GM18861 (cell line): Measurements from ENCODE around the gene PPP1R36.
A peak's percentile ranks its signal among the peaks of the same experiment; 100 is the strongest.
"Not testable (repeated sequence)": the region's sequence is repeated elsewhere in the genome, so short reads cannot be mapped to it uniquely, and the experiment has no call there.

Experiments used
- ATAC-seq: cut with Tn5 transposase; IDR thresholded peaks from one replicate; pipeline ENCODE4 v1.9.1; 2021; ENCODE audit not compliant: unreplicated experiment

Gene PPP1R36

DNA sequence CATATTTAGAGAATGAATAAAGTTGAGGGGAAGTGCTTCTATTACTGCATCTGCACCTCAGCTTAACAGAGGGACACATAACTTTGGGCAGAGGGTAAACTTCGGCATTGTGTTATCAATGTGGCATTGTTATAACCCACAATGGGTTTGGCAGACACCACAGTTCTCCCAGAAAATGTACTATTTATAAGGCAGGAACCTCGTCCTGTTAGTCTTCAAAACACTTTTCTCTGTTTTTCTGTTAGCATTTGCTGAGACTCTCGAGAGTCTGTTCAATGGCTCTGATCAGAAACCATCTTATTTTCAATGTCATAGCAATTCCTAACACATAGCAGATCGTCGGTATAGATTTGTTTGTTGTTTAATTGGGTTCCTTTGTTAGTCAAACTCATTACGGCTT is 13.9 kb downstream of the PPP1R36 start:
- ATAC-seq = no peak

DNA sequence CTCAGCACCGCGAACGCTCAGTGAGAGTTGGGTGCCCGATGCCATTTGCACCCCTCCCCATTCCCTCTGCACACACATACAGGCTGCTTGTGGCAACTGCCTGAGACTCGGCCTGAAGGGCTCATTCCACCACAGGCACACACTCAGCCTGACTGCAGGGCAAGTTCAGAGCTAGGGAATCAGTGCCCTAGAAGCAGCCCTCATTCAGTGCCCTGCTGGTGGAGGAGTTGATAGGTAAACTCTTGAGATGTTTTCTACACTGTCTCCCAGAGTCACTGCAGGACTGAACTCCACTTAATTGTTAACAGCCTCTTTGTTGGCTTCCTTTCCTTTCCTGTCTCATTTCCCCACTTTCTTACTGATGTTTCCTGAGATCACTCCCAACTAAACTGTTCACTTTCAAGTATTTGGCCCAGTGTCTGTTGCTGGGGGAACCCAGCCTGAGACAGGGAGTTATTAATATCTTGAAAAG is 16.9 kb downstream of the PPP1R36 start:
- no peak for ATAC-seq

DNA sequence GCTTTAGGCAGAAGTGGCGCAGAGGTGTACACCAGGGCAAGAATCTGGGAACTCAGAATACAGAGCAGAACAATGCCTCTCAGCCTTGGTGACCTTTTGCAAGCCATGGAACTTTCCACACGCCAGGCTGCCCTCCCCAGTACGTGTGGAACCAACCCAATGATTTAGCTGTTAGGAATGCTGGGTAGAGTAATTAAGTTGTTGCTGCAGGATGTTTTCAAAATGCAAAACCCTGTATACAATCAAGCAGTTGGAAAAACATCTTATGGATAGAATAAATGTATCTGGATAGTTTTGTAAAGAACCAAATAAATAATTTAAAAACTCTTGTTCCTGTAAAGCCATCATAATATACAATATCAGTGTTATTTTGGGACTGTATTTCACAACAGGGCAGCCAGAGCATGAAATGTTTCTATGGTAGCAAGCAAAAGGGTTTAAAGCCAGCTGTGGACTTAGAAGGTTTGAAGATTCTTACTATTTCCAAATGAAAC is 19.4 kb downstream of the PPP1R36 start:
- ATAC-seq = no peak

DNA sequence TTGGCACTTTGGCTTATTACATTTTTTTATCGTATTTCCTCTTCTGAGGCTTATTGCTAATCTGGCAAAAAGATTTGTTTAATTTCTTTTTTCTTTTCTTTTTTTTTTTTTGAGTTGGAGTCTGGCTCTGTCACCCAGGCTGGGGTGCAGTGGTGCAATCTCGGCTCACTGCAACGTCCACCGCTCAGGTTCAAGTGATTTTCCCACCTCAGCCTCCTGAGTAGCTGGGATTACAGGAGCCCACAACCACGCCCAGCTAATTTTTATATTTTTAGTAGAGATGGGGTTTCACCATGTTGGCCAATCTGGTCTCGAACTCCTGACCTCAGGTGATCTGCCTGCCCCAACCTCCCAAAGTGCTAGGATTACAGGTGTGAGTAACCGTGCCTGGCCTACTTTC is 19.9 kb downstream of the PPP1R36 start:
- not testable (repeated sequence) for ATAC-seq

DNA sequence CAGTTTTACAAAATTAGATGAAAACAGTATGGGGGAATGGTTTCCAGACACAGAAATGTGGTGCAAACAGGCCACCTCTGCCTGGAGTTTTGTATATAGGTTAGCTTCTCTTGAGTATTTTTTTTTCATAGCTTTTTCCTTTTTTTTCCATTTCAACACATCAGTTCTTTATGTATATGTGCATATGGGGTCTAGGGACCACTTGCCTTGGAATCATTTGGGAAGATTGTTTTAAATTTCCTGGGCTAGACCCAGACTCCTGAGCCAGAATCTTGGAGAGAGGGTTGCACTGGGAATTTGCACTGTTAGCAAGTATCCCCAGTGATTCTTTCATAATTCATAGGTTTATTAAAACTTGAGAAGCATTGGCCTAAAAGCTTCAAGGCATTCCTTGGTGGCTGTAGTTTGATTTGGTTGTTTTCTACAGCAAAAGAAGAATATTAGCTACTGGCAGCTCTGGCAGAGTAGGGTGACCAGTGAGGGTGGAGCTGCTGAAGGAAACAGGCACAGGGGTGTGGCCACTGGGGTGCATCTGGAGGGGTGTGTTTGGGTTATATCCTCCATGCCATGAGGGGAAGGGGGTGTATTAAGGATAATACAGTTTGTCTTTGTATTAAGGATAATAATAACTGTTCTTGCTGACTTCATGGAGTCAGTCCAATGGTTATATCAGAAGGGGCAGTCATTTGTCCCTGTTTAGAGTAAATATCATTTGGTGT is 22.8 kb downstream of the PPP1R36 start:
- ATAC-seq = no peak

DNA sequence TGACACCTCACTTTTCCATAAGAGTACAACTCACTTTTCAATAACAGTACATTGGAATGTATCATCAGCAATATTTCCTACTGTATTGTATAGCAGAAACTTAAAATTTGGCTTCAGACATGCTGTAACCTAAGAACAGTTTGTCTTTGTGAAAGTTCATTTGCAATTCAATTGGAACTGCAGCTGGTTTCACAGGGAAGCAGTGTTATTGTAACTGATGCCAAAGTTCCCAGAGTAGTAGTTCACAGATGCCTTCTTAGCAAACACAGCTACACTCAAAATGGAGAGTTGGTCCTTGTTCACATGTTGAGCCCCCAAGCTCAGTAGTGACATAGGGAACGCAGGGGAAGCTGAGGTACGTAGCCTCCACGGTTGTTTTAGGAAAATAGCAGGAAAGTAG is 23.3 kb downstream of the PPP1R36 start:
- no peak for ATAC-seq

DNA sequence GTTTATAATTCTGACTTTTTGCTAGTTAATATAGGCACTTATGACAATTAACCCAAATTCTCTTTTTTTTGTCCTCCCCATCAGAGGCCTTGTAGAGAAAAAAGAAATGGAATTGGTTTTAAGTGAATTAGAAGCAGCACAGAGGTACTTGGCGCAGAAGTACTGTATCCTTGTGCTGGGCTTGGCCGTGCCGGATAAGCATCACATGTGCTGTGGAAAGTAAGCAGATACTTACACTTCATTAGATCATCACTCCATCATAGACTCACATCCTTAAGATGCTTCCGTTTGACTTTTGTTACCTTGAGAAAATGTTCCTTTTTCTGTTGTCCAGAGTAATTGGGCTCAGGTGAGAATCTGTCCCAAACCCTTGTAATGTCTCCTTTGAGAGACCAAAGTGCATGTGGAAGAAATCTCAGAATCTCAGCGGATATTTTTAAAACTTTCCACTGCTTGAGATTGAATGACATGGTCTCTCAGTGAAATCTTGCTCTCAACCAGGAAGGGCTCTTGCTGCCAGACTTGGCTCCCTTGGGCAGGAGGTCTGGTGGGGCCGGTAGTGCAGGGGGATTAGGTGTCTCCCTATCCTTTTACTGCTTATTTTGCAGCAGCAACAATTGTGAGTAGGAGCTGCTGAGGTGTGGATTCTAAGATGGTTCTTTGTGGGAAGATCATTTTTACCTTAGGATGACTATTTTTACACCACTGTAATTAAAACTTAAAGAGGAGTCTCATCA is 24.8 kb downstream of the PPP1R36 start:
- no peak for ATAC-seq

DNA sequence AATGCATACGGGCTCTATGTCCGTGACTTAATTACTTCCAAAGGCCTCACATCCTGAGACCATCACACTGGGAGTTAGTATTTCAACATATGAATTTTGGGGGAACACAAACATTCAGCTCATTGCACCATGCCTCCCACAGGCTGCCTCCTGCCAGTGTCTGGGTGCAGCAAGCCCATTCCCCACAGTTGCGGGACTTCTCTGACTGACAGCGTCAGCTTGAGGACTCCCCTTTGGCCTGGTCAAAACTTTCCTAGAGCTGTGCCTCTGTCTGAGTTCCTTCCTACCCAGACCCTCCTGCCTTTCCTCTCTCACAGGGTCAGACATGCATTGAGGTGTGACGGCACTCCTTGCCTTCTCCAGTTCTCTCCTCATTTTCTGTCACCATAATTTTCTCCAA is 27.4 kb downstream of the PPP1R36 start:
- no peak for ATAC-seq

DNA sequence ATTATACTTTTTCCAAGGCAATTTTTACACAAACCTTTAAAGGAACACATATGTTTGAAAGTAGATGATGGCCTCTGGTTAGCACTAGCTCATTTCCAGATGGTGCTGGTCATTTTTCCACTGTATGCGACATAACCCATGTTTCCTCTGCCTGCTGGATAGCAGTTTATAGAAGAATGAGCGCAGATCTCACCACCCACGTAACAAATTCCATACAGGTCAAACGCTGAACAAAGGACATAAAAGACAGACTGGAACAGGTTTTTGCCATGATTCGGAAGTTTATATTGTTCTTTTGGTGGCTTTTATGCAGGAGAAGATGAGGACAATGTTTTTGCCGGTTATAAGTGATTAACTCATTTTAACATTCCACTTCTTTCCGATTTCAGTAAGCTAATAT is 30.7 kb downstream of the PPP1R36 start:
- no peak for ATAC-seq

DNA sequence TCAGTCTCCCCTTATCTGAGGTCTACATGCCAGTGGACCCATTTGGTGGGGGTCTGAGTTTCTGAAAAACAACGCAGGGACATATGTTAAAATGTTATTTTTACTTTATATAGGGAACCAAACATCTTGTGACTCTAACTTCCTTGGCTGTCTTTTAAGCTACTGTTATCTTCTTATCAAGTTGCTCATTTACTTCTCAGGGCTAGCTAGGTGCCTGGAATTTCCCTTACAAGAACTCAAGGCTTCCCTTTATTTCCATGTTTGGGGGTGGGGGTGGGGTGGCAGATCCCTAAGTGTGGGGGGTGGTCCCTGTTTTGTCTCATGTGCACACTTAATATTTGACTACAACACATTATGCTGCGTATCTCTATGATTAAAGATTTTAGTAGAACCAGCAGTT is 31.6 kb downstream of the PPP1R36 start:
- ATAC-seq = no peak

DNA sequence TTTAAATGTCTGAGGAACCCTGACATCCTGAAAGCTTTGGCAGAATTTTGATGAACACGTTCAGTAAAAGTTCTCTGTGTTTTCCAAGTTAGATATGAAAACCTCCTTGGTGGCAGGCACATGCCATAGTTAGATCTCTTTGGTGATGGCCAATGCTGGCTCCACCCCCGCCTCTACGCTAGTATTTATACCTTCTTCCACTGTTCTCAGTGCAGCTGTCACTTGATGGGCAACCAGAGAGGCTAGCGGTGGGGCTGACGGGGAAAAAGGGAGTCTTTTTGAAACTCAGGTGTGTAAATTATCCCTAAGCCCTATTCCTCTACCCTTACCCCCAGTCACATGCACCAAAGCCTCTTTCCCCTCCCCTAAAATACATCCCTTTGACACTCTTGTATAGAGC is 32.1 kb downstream of the PPP1R36 start:
- no peak for ATAC-seq

DNA sequence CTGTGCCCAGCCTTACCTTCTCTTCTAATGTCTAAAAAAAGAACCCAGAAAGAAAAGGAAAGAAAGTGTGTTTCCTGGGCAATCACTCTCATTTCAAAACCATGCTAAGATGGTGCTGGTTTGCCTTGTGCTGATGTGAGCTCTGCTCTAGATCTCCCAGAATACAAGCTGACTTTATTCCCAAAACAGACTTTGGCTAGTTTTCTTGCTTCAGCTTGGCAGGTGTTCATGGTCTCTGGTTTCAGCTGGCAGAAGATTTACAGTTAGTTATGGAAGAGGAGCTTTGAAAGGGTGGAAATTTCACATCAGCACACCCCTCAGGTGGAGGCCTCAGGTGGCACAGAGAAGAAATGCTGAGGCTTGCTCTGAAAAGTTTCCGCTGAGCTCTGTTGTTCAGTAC is 34.4 kb downstream of the PPP1R36 start:
- no peak for ATAC-seq

DNA sequence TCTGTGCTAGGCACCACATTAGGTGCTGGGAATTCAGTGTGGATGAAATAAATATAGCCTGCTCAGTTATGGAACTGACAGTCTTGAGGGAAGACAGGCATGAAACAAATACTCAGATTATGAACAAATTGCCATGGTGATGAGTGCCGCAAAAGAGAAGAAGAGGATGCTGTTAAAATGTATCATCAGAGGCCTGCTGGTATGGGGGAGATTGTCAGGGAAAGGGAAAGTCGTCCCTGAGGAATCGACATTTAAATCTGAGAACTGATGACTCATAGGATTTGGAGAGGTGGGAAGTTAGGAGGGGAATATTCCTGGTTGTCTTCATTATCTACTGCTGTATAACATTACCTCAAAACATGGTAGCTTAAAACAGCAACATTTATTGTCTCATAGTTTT is 42.0 kb downstream of the PPP1R36 start:
- ATAC-seq = no peak

DNA sequence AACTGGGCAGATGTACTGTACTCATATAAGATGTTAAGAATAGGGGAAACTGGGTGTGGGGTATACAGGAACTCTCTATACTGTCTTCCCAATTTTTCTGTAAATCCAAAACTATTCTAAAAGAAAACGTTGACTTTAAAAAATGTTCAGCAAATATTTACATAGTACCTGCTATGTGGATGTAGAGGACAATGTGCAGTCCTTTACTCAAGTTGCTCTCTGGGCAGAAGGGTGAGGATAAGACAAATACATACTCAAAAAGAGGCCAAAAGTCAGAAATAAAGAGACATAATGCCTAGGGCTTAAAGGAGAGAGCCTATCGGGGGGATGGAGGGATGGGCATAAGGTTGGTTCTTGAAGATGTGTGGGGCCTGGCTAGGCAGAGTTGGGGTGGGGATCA is 44.7 kb downstream of the PPP1R36 start:
- ATAC-seq = no peak

DNA sequence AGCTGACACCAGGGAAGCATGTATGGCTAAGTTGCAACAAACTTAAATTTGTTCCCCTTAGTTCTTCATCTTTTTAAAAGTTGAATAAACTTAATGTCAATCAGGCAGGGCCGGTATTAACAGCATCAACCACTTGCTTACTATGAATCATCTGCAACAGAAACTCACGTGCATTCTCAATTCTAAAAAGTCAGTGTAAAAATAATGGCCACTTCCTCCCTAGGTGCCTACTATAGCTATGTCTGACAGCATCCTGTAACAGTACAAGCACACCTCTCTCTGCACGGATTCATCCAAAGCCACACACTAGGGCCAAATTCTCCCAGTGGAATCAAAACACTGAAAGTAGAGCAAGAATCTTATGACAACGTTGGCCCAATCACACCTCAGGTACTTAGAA is 48.6 kb downstream of the PPP1R36 start:
- peak; percentile 70 for ATAC-seq

DNA sequence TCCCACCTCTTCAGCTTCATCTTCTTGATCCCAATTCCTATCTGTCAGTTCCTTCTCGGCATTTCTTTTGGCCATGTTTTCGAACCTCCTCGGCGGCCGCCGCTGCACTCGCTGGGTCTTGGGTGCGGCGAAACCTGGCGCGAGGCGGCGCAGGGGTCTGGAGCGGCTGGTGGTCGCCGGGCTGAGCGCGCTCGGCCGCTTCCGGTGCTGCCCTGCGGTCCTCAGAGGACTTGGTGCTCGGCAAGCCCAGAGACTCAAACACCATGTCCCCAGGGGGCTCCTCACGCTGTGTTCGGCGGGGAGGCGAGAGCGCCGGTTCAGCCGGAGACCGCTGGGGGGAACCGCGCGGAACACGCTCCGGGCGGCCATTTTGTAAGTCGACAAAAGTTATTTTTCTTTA is 51.8 kb downstream of the PPP1R36 start:
- ATAC-seq = no peak

DNA sequence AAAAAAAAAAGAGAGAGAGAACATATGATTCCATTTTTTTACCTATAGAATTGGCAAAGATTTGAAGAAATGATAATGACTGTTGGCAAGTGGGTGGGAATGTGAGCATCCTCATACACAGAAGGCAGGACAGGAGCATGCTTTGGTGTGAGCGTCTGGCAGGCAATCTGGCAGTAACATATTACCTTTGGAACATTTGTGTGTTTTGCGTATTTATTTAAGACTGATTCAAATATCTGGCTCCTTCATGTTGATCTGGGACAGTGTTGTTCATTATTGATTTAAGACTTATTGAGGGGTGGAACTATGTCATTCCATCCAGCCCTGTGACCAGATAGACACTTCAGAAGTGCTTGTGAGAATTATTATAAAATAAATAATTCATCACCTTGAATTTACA is 53.1 kb downstream of the PPP1R36 start:
- ATAC-seq = no peak

DNA sequence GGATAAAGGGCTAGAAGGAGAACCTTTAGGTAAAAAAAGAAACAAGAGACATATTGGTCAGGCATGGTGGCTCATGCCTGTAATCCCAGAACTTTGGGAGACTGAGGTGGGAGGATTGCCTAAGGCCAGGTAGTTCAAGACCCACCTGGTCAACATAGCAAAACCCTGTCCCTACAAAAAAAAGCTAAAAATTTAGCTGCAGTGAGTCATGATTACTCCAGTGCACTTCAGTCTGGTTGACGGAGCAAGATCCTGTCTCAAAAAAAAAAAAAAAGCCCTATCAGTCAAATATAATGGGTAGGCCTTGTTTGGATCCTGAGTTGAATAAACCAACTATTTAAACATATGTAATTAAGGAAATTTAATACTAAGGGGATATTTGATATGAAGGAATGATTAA is 54.2 kb downstream of the PPP1R36 start:
- no peak for ATAC-seq

DNA sequence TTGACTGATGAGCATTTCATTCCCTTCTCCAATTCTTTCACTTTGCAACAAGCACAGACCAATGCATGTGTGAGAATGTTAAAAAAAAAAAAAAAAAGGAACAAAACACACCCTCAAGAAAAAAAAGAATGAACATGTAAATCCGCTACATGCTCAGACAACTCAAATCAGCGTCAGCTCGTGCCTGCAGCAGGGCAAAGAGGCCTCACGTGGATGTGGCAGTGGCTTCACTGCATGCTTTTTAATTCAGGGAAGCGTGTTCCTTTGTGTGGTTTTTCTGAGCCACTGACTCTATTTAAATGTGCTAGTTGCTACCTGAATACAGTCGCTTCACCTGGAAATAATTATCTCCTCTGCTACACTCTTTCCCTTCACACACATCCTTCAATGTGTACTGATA is 55.1 kb downstream of the PPP1R36 start:
- no peak for ATAC-seq

DNA sequence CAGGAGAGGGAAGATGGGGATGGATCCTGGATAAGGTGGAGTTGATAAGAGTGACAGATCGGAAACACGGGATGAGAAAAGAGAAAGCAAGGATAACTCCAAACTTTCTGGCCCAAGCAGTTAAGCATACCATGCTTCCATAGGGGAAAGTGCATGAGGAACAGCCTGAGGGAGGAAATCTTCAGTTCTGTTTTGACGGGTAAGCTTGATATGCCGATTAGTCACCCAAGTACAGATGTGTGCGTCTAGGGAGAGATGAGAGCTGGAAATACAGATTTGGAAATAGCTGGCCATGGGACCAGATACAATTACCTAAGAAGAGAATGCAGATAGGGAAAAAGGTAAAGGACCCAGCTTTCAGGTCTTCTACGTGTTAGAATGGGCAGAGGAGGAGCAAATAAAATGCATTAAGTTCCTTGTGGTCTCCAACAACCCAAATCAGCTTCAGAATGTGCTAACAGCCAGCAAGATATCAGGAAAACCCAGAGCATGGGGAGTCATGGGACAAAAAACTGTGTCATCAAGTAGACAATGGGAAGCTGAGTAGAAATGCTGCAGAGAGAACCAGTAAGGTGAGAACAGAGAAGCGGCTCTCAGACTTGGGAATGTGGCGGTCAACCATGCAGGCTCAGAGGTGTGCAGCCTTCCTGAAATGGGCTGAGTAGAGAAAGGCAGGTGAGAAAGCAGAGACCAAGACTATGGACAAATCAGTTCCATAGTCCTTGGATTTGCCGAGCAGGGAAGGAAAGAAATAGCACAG is 56.3 kb downstream of the PPP1R36 start:
- ATAC-seq = no peak

DNA sequence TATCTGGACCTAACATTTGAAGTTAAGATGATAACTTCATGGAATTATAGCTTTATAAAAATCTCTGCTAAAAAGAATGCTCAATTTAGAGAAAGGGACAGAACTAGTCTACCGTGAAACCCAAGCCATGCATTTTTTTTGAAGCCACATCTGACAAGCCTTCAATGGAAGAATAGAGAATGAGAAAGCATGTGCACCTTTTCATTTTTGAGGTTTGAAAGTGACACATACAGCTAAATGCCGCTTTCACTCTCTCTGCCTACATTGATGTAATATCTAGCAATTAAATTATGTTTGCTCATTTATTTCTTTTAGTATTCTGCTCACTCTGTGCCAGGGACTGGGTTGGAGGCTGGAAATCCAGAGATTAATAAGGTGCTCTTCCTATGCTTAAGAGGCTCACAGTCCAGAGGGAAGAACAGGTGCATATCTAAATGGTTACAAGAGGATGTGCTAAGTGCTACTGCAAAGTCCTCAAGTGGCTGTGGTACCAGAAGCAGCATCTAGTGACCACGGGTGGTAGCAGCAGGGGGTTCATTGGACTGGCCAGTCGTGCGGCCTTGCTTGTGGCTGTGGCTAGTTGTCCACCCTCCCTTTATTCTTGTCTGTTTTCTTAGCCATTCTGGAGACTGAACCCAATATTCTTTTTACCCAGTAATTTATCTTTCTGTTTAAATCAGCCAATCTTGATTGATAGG is 60.4 kb downstream of the PPP1R36 start:
- ATAC-seq = no peak
